Esophagus muscularis mucosa (tissue), 3 donors: ENCODE data around the gene PPP2R5C.

Experiments used
- POLR2A ChIP-seq: fragments of 450-650 bp; IDR thresholded peaks from one replicate; pipeline ENCODE4 v1.6.1; 2017; ENCODE audit warnings: antibody characterized with exemption, moderate library complexity, mild to moderate bottlenecking, low read depth
- POLR2AphosphoS5 ChIP-seq, 2 donors: sonication (generic); formaldehyde crosslinking; IDR thresholded peaks; one replicate each; pipeline ENCODE4 v1.6.1; 2017; ENCODE audit warnings: antibody characterized with exemption in 2 of 2
- TF ChIP-seq, protein P1 (sequence below), 3 experiments: fragments of 200-600 bp in 2 of 3; fragments of 450-650 bp in 1 of 3; sonication (generic) in 2 of 3; IDR thresholded peaks; one replicate each; pipeline ENCODE4 v1.5.1; 2017 to 2019; ENCODE audit warnings: antibody characterized with exemption in 3 of 3, mild to moderate bottlenecking in 2 of 3, moderate library complexity in 1 of 3

DNA sequence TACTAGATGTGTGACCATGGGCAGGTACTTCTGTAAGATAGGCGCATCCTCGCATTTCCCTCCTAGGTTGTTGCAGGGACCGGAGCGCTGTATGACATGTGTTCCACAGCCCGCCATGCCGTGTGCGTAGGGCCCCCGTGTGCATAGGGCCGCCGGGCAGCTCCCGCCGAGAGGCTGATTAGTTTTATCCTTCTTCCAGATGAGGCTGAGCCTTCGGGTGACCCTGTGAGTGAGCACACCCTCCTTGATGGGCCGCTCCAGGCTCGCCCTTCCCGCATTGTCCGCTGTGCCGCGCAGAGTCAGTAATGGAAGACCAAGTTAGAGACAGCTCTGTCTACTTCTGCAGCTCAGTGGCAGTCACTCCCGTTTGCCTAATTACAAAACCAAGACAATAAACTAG, 130.0 kb downstream of the PPP2R5C start:
- no peak for TF ChIP-seq POLR2AphosphoS5 (IDR thresholded peaks at IDR 0.05)
- TF ChIP-seq, protein P1, sequence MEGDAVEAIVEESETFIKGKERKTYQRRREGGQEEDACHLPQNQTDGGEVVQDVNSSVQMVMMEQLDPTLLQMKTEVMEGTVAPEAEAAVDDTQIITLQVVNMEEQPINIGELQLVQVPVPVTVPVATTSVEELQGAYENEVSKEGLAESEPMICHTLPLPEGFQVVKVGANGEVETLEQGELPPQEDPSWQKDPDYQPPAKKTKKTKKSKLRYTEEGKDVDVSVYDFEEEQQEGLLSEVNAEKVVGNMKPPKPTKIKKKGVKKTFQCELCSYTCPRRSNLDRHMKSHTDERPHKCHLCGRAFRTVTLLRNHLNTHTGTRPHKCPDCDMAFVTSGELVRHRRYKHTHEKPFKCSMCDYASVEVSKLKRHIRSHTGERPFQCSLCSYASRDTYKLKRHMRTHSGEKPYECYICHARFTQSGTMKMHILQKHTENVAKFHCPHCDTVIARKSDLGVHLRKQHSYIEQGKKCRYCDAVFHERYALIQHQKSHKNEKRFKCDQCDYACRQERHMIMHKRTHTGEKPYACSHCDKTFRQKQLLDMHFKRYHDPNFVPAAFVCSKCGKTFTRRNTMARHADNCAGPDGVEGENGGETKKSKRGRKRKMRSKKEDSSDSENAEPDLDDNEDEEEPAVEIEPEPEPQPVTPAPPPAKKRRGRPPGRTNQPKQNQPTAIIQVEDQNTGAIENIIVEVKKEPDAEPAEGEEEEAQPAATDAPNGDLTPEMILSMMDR (IDR thresholded peaks at IDR 0.05) = no peak
- no peak for TF ChIP-seq POLR2A
